GM12878 (cell line): ENCODE data around the gene FHOD3. TPM values are rescaled to one million over a fixed set of nuclear protein-coding genes. Genes with fewer than 3 reads are reported as not detected.

Experiments
- ATAC-seq: fragments of 200-7000 bp; cut with Tn5 transposase; 3 replicates; pipeline ENCODE4 v1.9.1; 2020; ENCODE audit warnings: mild to moderate bottlenecking, moderate library complexity
- BruUV-seq: library from RNA; stranded (reverse); fragments of 400-500 nt; replicated peaks from 2 replicates; lab custom pipeline; 2021; lab: Mats Ljungman, UMichigan
- CTCF ChIA-PET: fragments of 300-600 bp; sonication (Branson Sonifier 250); formaldehyde crosslinking; extraction: SDS; loops from one replicate; lab custom pipeline; 2021; ENCODE audit warnings: inconsistent platforms; lab: Yijun Ruan, JAX
- POLR2A ChIA-PET: fragments of 350-600 bp; formaldehyde crosslinking; extraction: SDS; loops from one replicate; lab custom pipeline; 2021; ENCODE audit warnings: inconsistent platforms; lab: Charles Lee
- RAD21 ChIA-PET: fragments of 300-600 bp; sonication (Branson Sonifier 250); formaldehyde crosslinking; loops from one replicate; lab custom pipeline; 2023; ENCODE audit warnings: antibody characterized with exemption; ENCODE audit not compliant: unreplicated experiment; lab: Charles Lee
- SMC1A ChIA-PET: fragments of 300-600 bp; sonication (Branson Sonifier 250); formaldehyde crosslinking; loops from one replicate; lab custom pipeline; 2023; ENCODE audit not compliant: unreplicated experiment, uncharacterized antibody; lab: Charles Lee
- DNase-seq: peaks from one replicate; pipeline ENCODE4 v3.0.0-alpha.2; 2011; ENCODE audit warnings: low read depth, low spot score
- FAIRE-seq: peaks from 3 replicates; lab custom pipeline; 2011; peaks lifted over from hg19 to GRCh38; lab: Jason Lieb, UNC
- H2AFZ ChIP-seq: 2 replicates; pipeline ENCODE4 v1.6.0; 2011; ENCODE audit warnings: low read depth, low read length, control low read depth; ENCODE audit not compliant: control insufficient read depth
- H3K27ac ChIP-seq: 2 replicates; pipeline ENCODE4 v1.5.1; 2011; ENCODE audit warnings: control low read depth; ENCODE audit not compliant: control insufficient read depth, insufficient read depth
- H3K27me3 ChIP-seq, 2 experiments: replicated peaks in 1 of 2; 2 replicates each; pipeline versions ENCODE4 v1.6.0 to v1.6.1; 2011; ENCODE audit warnings: low read length in 1 of 2; ENCODE audit not compliant: control insufficient read depth in 2 of 2, insufficient read depth in 2 of 2
- H3K36me3 ChIP-seq, 2 experiments: 2 replicates each; pipeline ENCODE4 v1.5.1; 2011; ENCODE audit warnings: low read length in 1 of 2; ENCODE audit not compliant: control insufficient read depth in 2 of 2, insufficient read depth in 2 of 2
- H3K4me1 ChIP-seq: 2 replicates; pipeline ENCODE4 v1.6.1; 2011; ENCODE audit warnings: mild to moderate bottlenecking, low read length, moderate library complexity, mixed read lengths; ENCODE audit not compliant: control insufficient read depth, insufficient read depth
- H3K4me2 ChIP-seq: 2 replicates; pipeline ENCODE4 v1.6.0; 2011; ENCODE audit warnings: control low read depth; ENCODE audit not compliant: control insufficient read depth, insufficient read depth
- H3K4me3 ChIP-seq: fragments of 200-600 bp; sonication (generic); 2 replicates; pipeline ENCODE4 v1.5.1; 2016
- H3K79me2 ChIP-seq: 2 replicates; pipeline ENCODE4 v1.6.0; 2011; ENCODE audit warnings: low read length; ENCODE audit not compliant: control insufficient read depth, insufficient read depth
- H3K9ac ChIP-seq: 2 replicates; pipeline ENCODE4 v1.8.0; 2011; ENCODE audit warnings: low read length, control low read depth, mixed read lengths; ENCODE audit not compliant: control insufficient read depth, insufficient read depth
- H3K9me3 ChIP-seq: replicated peaks from 3 replicates; pipeline ENCODE4 v1.5.1; 2011; ENCODE audit warnings: mild to moderate bottlenecking, low read length; ENCODE audit not compliant: control insufficient read depth, insufficient read depth
- H4K20me1 ChIP-seq: 2 replicates; pipeline ENCODE4 v1.6.0; 2011; ENCODE audit not compliant: control insufficient read depth, insufficient read depth
- CHD4 ChIP-seq: fragments of 200-600 bp; sonication (generic); IDR thresholded peaks from 2 replicates; pipeline ENCODE4 v1.6.1; 2016; ENCODE audit warnings: mild to moderate bottlenecking
- CUX1 ChIP-seq: IDR thresholded peaks from 2 replicates; pipeline ENCODE4 v1.6.1; 2012; ENCODE audit warnings: improper control_type of control experiment, low read depth, low read length; ENCODE audit not compliant: insufficient replicate concordance
- ELK1 ChIP-seq: IDR thresholded peaks from 2 replicates; pipeline ENCODE4 v1.6.1; 2012; ENCODE audit warnings: low read depth, low read length, improper control_type of control experiment
- EZH2 ChIP-seq: IDR thresholded peaks from 2 replicates; pipeline ENCODE4 v1.6.1; 2012; ENCODE audit warnings: low read depth, mild to moderate bottlenecking, control low read depth, inconsistent platforms, low read length, borderline replicate concordance; ENCODE audit not compliant: control insufficient read depth
- IRF3 ChIP-seq: fragments of 450-650 bp; IDR thresholded peaks from 2 replicates; pipeline ENCODE4 v1.6.1; 2014; ENCODE audit warnings: mild to moderate bottlenecking
- MYC ChIP-seq: IDR thresholded peaks from 2 replicates; pipeline ENCODE4 v1.6.1; 2011; ENCODE audit warnings: mild to moderate bottlenecking, low read length, moderate library complexity, inconsistent platforms; ENCODE audit not compliant: insufficient read depth, insufficient replicate concordance, insufficient read length, severe bottlenecking
- NR2F1 ChIP-seq: fragments of 450-650 bp; conservative IDR thresholded peaks from 2 replicates; pipeline ENCODE4 v1.6.1; 2017; ENCODE audit warnings: mild to moderate bottlenecking
- REST ChIP-seq: IDR thresholded peaks from 2 replicates; pipeline ENCODE4 v1.6.1; 2012; ENCODE audit warnings: mild to moderate bottlenecking, low read depth, low read length
- SMAD5 ChIP-seq: IDR thresholded peaks from 2 replicates; pipeline ENCODE4 v1.6.1; 2016; ENCODE audit warnings: antibody characterized with exemption, low read depth
- SMC3 ChIP-seq: IDR thresholded peaks from 2 replicates; pipeline ENCODE4 v1.6.1; 2011; ENCODE audit warnings: low read length, improper control_type of control experiment, borderline replicate concordance
- SP1 ChIP-seq: IDR thresholded peaks from one replicate; pipeline ENCODE4 v1.6.1; 2011; ENCODE audit warnings: low read depth, low read length
- ZNF24 ChIP-seq: fragments of 450-650 bp; IDR thresholded peaks from 2 replicates; pipeline ENCODE4 v1.6.1; 2017; ENCODE audit warnings: antibody characterized with exemption, mild to moderate bottlenecking
- WGBS: methylation state at CpG from one replicate; pipeline ENCODE4 v1.1.6; 2016; ENCODE audit warnings: low lambda C conversion rate; ENCODE audit not compliant: insufficient replicate concordance, insufficient coverage; ENCODE audit errors: missing lambda C conversion rate; 5-methylcytosine and 5-hydroxymethylcytosine counted together
- in situ Hi-C: fragments of 300-500 bp; cut with MboI; formaldehyde crosslinking; loops from 9 replicates; pipeline ENCODE4 v1.14.3; 2018; ENCODE audit warnings: mixed read lengths
- intact Hi-C: fragments of 100-400 bp; cut with micrococcal nuclease; formaldehyde crosslinking; loops from one replicate; pipeline ENCODE4 v1.14.2; 2022; ENCODE audit not compliant: unreplicated experiment
- polyA plus RNA-seq, 11 experiments: library from polyadenylated mRNA; depleted of rRNA in 4 of 11; unstranded in 6 of 11; stranded (reverse) in 5 of 11; fragments of >200 nt; fragmentation: Nextera tagmentation in 4 of 11; fragmentation: Illumina TruSeq in 1 of 11; extraction: Ambion mirVana in 4 of 11; extraction: Trizol in 1 of 11; gene quantifications; 1 replicate in 1 of 11; 2 replicates in 10 of 11; pipeline versions ENCODE4 v1.2.1 to v1.2.3, GENCODE V29; 2011 to 2016; ENCODE audit warnings: inconsistent platforms in 2 of 11, missing spikeins in 2 of 11, low read depth in 1 of 11
- total RNA-seq, 4 experiments: library from RNA; depleted of rRNA in 3 of 4; stranded (reverse); fragments of >200 nt in 3 of 4; fragmentation: Illumina TruSeq in 1 of 4; extraction: Trizol in 1 of 4; gene quantifications; 2 replicates each; pipeline versions ENCODE4 v1.2.1 to v1.2.3, GENCODE V29; 2013 to 2021

Gene FHOD3
- total and polyA plus RNA-seq, 10 of the 15 experiments (the other 5 are each of a cell fraction or from before 2014, with no cell fraction given) = 0.77 to 26.7 (median 10.4) TPM

GRCh38 chr18:36610661-36611060 is 313.1 kb downstream of the FHOD3 start (continued):
- TF ChIP-seq NR2F1 (no peak), EZH2 (no peak), ZNF24 (no peak), SMAD5 (no peak), IRF3 (no peak), SMC3 (no peak), REST (no peak)

GRCh38 chr18:36613069-36613468 is 315.6 kb downstream of the FHOD3 start:
- Histone ChIP-seq H3K4me3 (no peak overlapping the region), H3K27ac (no peak overlapping the region), H3K79me2 (no peaks in the 10 kb centered on the region), H3K4me2 (no peak overlapping the region), H3K9me3 (no peaks in the 10 kb centered on the region), H3K27me3 (no peaks in the 10 kb centered on the region), H2AFZ (no peak overlapping the region), H3K9ac (no peak overlapping the region), H3K36me3 (peaks cover 0 to 3% of the 10 kb centered on the region in 2 experiments; a peak in 2 of 4 replicates), H3K4me1 (no peaks in the 10 kb centered on the region), H4K20me1 (no peaks in the 10 kb centered on the region)
- ChIA-PET SMC1A (interaction anchor here (1.4 to 1.5 kb wide), 2 partner anchors 28 to 75 kb away, joined by 3 to 4 read pairs; no protein-coding TSS in a partner anchor), CTCF (interaction anchor here (1.5 kb wide), 1 partner anchor 75 kb away, joined by 6 read pairs; no protein-coding TSS in a partner anchor), POLR2A (interaction anchor here (1.1 kb wide), 1 partner anchor 45 kb away, joined by 3 read pairs; no protein-coding TSS in a partner anchor), RAD21 (interaction anchor here (1.0 kb wide), 1 partner anchor 42 kb away, joined by 3 read pairs; no protein-coding TSS in a partner anchor)
- in situ Hi-C loops (no loop called here), intact Hi-C loops (no loop called here)
- no peak for ATAC-seq
- FAIRE-seq = no peak
- 61% methylated on average over 6 of the region's 6 CpGs for WGBS
- no peak for DNase-seq
- no TSS peak for BruUV-seq
- TF ChIP-seq SP1 = no peak
- TF ChIP-seq ELK1 = no peak
- TF ChIP-seq MYC = no peak
- no peak for TF ChIP-seq CUX1
- TF ChIP-seq CHD4 = no peak
